CD4-positive, alpha-beta T cell treated with Interleukin-6 for 4 hours (primary cell): ENCODE results near the gene PRCD.

Experiments used
- DNase-seq: peaks from one replicate; pipeline ENCODE4 v3.0.0-alpha.2; 2020; ENCODE audit warnings: mixed read lengths

Gene PRCD, protein sequence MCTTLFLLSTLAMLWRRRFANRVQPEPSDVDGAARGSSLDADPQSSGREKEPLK

DNA sequence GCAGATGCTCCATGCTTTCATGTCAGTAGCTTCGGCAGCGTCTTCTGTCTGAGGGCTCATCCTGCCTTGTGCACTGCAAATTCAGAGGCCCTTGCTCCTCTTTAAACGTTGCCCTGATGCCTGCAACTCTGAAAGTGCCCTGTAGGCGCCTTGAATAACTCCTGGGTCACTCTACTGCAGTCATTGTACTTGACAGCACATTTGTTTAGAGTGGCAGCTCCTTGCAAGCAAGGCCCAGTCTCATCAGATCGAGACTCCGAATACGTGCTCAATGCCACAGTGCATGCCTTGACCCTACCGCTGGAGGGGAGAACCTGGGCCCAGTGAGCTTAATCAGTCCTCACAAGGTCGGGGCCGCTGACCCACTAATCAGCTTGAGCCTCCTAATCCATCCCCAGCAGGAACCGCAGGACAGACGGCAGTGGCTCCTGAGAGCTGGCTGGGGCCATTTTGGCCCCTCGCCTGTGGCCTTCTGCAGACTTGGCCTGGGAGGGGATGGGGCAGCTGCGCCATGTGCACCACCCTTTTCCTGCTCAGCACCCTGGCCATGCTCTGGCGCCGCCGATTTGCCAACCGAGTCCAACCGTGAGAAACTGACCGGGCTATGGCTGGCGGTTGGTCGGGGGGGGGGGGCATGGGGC, at the start of gene PRCD:
PRCD (plus strand) TSS at position 414 of the 641 bp plus-strand sequence; CDS start at position 512, 98 bp downstream.
- no peak for DNase-seq

DNA sequence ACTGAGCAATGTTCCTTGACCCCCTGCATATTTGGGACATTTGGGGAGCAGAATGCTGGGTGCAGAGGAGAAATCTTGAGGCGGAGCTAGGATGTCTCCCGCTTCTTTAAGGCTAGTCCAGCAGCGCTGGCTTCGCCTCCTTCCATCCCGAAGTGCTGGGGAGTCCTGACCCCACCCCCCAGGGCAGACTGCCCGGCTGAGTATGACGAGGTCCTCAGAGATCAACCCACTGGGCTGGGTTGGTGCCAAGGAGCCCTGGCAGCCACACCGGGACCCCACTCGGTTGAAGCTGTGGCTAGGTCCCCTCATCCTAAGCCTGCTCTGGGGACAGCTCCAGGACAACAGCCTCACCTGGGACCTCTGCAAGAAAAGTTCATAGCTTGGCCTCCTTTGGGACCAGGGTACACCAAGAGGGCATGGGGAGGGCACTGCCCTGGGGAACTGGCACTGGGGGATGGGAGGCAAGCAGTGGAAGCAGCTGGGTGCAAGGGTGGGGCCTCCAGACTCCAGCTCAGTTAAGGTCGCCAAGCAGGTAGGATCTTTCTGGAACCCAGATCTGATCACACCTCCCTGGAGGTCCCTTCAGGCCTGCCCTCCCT, 49.6 kb upstream of the PRCD start:
- no peak for DNase-seq

DNA sequence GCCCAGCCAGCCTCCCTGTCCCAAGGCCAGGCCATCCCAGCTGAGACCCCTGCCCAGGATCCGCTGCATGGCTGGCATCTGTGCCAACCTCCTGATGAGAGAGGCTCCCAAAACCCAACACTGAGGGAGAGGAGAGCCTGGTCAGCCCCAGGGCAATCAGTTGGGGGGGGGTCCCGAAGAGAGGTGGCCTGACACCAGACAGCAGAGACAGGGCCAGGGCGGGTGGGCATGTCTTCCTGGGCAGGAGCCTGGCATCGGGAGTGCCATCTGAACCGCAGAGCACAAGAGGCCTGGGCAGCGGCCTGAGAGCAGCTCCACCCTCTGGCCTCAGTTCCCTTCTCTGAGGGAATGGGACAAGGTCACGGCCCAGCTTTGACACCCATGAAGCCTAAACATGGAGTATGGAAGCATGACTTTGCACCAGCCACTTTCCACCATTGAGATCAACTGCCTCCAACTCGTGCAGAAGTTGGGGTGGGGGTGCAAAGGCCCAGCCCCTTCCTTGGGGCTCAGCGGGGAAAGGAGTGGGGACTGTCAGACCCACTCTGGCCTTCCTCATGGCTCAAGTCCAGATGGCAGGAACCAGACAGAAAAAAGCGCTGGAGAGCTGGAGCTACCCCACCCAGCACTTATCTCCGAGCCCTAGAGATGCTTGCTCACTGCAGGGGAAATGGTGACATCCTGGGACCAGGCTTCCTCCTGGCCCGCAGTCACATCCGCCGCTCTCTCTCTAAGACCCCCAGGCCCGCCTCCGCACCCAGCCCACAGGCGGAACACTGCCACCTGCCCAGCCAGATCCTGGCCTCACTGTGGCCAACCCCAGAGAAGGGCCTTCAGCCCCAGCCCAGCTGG, 48.3 kb upstream of the PRCD start:
- DNase-seq: peak; percentile 22

DNA sequence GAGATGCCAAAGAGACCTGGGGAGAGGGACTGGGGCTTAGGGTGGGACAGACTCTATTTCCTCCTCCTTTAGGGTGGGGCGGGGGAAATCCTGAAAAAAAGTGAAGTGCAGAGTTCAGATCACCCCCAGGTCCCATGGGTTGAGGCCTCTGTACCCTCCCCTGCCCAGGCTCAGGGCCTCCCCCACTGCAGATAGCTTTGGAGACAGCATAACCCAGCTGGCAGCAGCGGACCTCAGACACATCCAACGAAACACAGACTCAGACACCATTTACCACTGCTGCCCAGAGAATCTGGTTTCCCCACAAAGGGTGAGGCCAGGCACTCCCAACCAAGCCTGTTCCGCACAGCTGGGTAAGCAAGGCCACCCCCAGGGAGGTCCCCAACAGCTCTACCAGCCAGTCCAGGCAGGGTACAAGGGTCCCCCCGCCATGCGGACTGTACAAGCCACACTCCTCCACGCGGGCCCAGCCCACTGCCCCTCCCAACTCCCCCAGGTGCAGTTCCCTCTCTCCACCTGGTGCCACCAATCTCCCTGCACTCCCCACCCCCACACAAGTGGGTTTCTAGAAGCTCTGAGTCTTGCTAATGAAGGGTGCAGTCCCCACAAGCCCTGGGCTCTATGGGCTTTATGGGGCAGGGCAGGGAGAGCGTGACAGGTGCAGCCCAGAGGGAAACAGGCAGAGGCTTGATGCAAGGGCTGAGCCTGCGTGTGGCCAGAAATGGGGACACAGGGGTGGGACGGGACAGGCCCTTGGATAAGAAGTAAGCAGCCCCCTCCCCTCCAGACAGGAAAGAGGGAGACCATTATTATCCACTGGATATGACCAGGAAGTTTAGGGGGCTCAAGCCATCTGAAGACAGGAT, 47.5 kb upstream of the PRCD start:
- DNase-seq: no peak

DNA sequence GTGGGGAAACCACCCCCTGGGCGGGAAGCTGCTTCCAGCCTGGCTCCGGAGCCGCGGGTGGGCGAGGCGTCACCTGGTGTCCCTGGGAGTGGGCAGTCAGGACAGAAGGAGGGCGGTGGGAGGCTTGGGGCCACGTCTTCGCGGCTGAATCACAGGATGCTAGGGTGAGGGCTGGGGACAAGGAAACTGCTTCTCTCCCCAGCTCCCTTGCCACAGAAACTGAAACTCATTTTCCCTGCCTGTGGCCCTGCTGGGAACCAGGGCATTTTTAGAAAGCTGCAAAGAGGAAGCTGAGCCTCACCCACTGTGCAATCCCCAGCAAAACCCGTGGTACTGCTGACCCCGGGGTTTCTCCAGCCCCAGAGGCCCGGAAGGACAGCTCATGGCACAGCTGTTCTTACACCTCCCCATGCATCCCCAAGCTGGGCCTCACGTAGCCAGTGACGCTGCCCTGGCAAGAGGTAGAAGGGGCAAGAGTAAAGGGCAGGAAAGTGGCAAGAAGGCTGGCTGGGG, 46.8 kb upstream of the PRCD start:
- DNase-seq: peak; percentile 47

DNA sequence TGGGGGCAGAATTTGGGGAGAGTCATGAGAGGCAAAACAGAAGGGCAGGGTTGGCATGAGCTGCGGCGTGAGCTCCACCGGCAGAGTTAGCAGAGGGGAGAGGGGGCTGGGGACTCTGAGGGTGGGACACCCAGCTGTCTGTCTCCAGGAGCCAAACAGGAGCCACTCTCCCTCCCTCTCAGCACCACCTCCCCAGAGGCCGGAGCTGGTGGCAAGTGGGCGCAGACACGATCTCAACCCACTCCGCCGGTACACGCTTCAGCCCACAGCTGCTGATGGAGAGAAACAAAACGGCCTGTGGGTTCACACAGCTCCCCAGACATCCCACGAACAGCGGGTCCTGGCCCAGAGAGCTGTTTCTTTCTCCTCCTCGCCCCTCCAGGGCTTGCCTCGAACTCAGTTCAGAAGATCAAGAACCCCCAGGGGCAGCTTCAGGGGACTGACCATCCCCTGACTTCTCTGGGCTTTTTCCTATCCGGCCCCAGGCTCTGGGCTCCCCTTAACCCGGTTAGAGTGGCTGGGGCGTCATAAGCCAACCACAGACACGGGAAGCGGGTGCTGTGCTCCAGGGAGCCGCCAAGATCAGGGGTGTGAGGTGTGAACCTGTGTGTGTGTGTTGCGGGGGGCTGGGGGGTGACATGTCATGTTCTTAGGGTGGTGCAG, 46.2 kb upstream of the PRCD start:
- DNase-seq: peak; percentile 43

DNA sequence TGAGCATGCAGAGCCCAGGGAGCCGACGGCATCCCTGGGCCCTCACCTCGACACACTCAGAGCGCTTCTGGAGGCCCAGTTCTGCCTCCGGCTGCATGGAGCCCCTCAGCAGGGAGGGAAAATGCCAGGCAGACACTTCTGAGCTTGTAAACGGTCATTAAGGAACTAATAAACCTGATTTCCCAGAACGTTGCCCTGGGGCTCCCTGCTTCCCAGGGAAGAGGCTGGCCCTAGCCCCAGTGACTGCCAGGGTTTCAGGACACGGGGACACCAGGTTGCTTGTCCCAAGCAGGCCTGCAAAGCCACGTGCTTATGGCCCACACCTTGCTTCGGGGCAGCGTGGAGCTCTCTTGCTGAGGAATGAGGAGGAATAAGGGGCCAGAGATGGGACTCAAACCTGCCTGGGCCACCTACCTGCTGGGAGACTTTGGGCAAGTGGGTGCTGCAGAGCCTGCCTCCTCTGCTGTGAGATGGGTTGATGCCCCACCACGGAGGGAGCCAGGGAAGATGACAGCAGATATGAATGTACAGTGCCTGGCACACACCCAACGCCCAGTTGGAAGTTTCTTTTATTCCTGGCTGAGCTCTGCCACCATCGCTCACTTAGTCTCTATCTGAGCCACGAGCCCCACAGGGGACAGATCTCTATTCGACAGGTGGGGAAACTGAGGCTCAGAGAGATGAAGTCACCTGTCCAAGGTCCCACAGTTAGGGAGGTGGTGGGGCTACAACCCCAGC, 44.0 kb upstream of the PRCD start:
- no peak for DNase-seq

DNA sequence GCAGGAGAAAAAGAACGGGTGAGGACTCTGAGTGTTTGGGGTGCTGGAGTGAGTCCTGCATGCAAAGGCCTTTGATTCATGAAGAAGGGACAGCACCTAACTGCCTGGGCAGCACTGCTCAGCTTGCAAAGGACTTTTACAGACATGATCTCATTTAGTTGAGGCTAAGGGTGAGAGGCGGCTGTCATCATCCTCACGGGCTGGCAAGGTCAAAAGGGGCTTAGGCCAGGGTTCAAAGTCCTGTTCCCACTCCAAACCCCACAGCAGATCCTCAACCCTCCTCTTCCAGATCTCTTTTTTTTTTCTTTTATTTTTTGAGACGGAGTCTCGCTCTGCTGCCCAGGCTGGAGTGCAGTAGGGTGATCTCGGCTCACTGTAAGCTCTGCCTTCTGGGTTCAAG, 43.4 kb upstream of the PRCD start:
- DNase-seq: no peak

DNA sequence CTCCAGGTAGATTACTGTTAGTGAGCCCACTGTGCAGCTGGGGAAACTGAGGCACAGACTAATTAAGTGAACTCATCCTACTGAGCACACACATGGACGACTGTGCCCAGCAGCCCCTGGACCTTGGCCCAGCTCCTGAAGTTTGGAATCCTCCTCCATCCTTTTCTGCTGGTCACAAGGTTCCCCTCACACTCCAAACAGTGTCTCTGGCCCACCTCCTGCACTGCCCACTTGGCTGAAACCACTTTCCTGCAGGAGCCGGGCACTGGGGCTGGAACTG, 42.2 kb upstream of the PRCD start:
- DNase-seq: no peak

DNA sequence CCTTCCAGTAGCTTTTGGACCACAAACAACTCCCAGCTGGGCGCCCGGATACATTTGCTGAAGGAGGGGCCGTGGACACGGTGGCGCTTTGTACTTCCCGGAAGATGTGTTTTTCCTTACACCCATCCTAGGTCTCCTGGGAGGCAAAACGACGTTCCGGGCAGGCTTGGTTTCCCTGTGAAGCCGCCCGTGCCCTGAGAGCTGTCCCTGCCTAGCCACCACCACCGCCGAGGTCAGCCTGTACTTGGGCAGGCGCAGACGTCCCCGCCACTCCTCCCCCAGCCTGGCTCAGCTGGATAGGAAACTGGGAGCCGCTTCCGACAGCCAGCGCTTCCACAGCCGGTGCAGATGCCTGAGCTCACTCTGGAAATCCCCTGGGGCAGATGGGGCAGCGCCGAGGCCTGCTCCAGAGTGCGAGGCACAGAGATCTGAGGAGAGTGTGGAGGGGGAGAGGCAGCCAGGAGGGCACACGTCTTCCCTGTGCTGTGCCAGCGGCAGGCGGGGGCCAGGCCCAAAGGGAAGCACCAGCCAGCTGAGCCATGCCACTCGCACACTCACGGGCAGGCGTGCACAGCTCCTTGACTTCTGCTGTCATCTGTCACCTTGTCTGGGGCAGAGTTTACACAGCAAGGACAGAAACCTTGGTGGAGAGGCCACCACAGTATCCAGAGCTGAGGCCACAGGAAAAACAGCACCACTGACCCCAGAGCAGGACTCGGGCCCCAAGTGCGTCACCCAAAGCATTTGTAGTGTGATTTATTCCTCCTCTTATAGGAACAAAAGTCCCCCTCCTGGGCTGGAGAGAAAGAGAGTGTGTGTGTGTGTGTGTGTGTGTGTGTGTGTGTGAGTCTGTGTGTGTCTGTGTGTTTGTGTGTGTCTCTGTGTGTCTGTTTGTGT, 41.6 kb upstream of the PRCD start:
- no peak for DNase-seq

DNA sequence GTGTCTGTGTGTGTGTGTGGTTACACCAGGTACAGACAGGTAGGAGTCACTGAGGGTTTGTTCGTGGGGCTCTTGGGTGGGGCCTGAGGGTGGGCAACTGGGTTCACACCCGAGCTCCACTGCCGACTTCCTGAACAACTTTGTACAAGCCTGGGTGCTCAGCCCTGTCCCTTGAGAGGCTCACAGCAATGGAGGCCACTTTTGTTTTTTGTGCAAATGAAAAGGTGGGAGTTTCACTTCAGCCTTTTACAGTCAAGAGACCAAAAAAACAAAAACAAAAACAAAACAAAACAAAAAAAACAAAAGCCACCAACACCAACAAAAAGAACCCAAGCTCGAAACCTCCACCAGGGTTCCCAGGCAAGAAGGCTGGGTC, 41.0 kb upstream of the PRCD start:
- no peak for DNase-seq

DNA sequence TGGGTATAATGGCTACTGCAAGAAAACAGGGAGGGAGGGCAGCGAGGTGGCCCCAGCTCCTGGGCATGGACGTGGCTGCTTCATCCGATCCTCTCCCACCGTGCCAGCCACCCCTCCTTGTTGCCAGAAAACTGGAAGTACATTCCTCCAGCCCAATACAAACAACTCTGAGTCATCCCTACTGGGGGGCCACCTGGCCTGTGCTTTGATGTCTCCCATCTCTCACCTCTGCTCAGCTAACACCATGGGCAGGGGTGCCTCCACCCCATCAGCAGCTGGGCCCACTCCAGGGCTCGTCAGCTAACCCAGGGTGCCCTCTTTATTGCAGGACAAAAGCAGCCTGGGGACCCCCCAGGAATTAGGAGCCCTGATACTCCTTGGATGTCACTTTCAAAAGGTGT, 40.6 kb upstream of the PRCD start:
- no peak for DNase-seq

DNA sequence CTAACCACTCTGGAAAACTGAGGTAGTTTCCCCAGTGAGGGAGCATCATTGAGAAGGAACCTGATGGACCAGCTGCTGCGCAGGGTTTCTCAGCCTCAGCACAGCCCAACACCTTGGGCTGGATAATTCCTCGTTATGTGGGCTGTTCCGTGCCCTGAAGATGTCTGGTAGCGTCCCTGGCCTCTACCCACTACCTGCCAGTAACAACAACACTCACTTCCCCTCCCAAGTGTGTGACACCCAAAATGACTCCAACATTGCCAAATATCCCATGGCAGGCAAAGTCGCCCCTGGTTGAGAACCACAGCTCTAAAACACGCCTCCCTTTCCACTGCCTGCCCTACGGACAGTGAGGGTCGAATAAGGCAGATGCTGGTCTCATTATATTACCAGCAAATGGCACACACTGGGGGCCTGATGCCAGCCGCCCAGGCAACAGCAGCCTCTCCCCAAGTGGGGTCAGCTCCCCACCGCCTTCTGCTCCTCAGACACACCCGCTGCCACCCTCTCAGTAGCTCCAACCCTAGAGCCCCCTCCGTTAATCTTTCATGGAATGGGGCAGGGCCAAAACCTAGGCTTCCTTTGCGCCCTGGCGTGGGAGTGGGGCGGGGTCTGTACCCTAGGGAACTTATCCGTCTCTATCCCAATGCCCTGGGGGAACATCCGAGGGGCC, 39.6 kb upstream of the PRCD start:
- no peak for DNase-seq

DNA sequence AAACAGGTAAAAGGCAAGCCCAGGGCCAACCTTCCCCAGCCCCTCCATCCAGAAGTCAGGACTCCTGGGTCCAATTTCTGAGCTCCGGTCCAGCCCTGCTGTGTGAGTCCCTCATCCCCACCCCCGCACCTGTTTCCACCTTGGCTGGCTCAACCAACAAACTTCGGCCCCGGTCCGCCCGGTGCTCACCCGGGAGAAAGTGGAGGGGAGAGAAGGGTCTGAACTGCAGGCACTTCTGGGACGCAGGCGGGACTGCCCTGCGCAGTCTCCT, 39.2 kb upstream of the PRCD start:
- no peak for DNase-seq

DNA sequence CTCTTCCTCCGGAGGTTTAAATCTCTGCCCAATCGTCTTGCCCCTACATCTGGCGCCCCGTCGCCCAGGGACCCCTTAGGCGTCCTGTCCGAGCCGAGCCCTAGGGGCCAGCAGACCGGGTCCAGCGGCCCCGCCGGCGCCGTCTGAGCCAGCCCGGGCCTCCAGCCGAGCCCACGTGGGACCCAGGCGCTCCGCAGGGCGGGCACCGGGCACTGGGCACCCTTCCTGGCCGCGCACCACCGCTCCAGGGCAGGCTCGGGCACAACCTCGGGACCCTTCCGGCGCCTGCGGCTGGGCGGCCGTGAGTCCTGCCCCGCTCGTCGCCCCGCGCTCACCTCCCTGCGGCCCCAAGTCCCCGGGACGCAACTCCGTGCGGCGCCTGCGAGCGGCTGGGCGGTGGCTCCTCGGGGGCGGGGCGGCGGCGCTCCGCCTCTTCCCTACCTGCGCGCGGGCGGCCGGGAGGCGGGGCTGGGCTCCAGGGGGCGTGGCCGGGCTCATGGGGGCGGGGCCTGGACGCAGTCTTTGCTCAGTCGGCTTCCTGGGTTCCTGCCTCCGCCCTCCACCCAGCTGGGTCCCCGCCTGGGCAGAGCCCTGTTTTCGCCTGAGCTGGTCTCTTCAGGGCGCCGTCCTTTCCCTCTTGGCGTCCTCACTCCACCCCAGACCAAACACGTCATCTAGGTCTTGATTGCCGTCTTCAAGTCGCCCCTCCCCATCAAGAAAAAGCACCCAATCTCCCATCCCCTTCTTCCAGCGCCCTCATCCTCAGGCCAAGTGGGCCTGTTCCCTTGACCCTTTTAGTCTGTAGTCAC, 38.6 kb upstream of the PRCD start, which contains the start of gene RHBDF2:
RHBDF2 (minus strand) TSS at position 406 of the 809 bp plus-strand sequence. CDS start 19,899 bp downstream, outside the sequence.
- peak; percentile 94 for DNase-seq

DNA sequence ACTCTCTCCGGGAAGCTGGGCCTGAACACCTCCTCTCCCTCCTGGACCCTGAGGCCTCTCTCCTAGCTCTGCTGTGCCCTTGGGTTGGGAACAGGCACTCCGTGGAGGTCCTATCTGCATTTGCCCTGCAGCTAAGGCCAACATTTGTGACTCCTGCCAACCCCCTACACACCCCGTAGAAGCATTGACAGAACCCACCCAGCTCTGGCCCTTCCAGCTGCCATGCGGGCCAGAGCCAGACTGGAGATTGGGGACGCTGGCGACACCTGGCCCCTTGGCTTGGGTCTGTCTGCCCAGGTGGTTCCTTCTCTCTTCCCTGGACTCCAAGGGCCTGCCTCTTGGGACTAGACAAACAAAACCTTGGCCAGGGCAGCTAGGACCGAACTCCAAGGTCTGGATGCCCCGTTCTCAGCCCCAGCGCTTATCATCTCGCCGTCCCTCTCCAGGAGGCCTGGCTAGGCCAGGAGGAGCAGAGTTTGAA, 38.0 kb upstream of the PRCD start:
- DNase-seq: no peak

DNA sequence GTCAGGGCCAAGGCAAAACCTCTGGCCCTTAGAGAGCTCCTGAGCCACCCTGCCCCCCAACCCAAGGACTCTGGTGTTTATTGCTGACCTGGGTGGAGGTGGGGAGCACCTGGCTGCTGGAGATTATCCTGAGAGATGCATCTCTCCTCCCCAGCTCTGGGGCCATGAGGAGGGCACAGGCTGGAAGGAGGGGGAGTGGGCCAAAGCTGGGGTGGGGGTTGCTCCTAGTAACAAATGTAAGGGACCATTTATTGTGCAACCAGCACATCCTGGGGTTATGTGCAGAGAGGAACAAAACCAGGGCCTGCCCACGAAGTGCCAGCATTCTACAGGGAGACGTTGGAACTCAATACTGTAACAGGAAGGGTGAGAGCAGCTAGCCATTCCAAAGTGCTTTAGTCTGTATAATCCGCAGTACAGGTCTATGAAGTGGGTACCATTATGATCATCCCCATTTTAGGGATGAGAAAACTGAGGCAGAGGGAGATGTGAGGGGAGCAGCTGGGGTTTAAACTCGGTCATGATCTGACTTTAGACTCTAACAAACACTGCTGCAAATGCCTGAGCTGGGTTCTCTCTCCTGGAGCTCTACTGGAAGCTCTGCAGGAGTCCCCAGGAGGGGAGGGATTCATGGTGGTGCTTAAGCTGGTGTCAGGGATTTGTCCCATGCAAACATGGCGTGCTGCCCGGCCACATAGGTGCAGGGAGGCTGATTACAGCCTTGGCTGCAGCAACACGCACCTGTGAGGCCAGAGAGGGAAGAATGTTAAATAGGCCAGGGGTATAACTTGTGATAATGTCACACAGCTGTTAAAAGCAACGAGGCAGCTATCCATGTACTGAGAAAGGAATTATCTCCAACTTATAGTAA, 37.3 kb upstream of the PRCD start:
- no peak for DNase-seq

DNA sequence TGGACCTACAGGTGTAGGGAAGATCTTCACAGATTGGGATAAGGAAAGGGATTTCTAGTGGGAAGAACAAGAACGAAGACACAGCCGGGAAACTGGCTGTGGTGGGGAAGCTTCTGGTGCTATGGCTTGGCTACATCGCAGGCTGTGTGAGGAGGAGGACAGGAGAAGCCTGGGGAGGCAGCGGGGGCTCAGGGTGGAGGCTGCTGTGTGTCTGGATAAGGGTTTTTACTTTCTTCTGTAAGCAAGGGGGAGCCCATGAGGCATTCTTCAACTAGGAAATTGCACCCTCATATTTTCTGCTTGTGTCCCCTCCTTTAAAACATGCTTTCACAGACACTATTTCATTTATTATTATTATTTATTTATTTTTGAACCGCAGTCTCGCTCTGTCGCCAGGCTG, 35.7 kb upstream of the PRCD start:
- no peak for DNase-seq
